Measurements from ENCODE around the gene ACBD5.
"Not testable (repeated sequence)": the region's sequence is repeated elsewhere in the genome, so short reads cannot be mapped to it uniquely, and the experiment has no call there.

The ACBD5 gene

DNA sequence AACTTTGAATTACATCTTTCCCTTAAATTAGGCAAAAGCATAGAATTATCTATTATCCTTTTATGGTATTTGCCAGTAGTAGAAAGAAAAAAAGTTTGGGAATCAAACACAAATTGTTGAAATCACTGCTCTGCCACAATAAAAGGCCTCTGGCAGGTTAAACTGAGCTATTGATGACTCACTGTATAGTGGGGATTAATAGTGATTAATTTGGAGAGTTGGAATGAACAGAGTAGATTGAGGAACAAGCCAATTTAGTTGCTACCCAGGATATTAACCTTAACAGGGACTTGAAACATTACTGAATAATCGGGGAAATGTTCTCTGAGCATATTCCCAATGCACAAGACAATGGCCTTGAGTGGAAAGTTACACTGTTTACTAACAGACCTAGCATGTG, 52.3 kb downstream of the ACBD5 start:
- no peak for DNase-seq (ENCODE audit: extremely low read depth, low read depth)
- H3K4me3 ChIP-seq (replicated peaks; ENCODE audit: low read depth, low read length) = no peak overlapping the region
- TF ChIP-seq, protein P1, sequence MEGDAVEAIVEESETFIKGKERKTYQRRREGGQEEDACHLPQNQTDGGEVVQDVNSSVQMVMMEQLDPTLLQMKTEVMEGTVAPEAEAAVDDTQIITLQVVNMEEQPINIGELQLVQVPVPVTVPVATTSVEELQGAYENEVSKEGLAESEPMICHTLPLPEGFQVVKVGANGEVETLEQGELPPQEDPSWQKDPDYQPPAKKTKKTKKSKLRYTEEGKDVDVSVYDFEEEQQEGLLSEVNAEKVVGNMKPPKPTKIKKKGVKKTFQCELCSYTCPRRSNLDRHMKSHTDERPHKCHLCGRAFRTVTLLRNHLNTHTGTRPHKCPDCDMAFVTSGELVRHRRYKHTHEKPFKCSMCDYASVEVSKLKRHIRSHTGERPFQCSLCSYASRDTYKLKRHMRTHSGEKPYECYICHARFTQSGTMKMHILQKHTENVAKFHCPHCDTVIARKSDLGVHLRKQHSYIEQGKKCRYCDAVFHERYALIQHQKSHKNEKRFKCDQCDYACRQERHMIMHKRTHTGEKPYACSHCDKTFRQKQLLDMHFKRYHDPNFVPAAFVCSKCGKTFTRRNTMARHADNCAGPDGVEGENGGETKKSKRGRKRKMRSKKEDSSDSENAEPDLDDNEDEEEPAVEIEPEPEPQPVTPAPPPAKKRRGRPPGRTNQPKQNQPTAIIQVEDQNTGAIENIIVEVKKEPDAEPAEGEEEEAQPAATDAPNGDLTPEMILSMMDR (IDR thresholded peaks at IDR 0.05; ENCODE audit: low read depth, low read length, missing control alignments) = no peak

DNA sequence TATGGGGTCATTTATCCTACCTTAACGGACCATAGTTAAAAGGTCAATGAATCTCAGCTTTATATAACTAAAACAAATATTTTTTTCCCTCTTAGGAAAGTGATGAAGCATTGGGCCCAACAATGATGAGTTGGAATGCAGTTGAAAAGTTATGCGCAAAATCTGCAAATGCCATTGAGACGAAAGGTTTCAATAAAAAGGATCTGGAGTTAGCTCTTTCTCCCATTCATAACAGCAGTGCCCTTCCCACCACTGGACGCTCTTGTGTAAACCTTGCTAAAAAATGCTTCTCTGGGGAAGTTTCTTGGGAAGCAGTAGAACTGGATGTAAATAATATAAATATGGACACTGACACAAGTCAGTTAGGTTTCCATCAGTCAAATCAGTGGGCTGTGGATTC, 70.7 kb downstream of the ACBD5 start:
- no peak overlapping the region for H3K4me3 ChIP-seq (replicated peaks; ENCODE audit: low read depth, low read length)
- DNase-seq (ENCODE audit: extremely low read depth, low read depth) = no peak
- TF ChIP-seq, protein P1 (IDR thresholded peaks at IDR 0.05; ENCODE audit: low read depth, low read length, missing control alignments) = no peak

DNA sequence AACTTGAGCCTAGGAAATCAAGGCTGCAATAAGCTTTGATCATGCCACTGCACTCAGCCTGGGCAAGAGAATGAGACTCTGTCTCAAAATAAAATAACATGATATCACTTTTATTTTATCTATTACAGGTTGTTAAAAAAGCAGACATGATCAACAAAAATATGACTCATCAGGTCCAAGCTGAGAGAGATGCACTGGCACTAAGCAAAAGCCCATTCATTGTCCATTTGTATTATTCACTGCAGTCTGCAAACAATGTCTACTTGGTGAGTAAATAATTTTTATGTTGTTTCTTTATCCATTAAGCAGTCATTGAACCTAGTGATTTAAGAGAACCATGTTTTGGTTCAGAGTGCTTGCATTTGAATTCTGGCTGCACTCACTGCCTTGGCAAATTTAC, 82.2 kb downstream of the ACBD5 start:
- H3K4me3 ChIP-seq (replicated peaks; ENCODE audit: low read depth, low read length) = no peak overlapping the region
- TF ChIP-seq, protein P1 (IDR thresholded peaks at IDR 0.05; ENCODE audit: low read depth, low read length, missing control alignments) = no peak
- DNase-seq (ENCODE audit: extremely low read depth, low read depth) = no peak

DNA sequence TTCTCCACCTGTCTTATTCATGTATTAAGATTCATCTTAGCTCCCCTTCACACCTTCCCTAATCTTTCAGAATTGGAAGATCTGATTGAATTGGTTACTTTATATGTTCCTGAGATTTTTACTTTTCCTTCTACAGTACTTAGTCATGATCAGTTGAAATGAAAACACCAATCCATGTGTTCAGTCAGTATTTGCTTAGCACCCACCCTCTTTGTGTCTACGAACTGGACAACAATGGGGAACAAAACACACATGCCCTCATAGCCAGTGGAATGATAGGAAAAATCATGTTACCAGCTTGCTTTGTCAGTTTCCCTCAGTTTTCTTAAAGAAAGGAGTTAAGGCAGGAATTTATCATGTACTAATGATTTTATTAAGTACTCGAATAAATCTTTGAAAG, 83.4 kb downstream of the ACBD5 start:
- no peak for DNase-seq (ENCODE audit: extremely low read depth, low read depth)
- peak overlapping the region; percentile 73 for H3K4me3 ChIP-seq (replicated peaks; ENCODE audit: low read depth, low read length)
- TF ChIP-seq, protein P1 (IDR thresholded peaks at IDR 0.05; ENCODE audit: low read depth, low read length, missing control alignments) = no peak

DNA sequence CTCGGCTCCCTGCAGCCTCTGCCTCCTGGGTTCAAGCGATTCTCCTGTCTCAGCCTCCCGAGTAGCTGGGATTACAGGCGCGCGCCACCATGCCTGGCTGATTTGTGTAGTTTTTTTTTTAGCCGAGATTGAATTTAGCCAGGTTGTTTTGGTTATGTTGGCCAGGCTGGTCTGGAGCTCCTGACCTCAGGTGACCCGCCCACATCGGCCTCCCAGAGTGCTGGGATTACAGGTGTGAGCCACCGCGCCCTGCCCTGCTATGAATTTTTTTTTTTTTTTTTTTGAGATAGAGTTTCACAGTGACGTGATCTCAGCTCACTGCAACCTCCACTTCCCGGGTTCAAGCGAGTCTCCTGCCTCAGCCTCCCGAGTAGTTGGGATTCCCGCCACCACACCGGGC, 84.0 kb downstream of the ACBD5 start:
- DNase-seq (ENCODE audit: extremely low read depth, low read depth) = not testable (repeated sequence)
- H3K4me3 ChIP-seq (replicated peaks; ENCODE audit: low read depth, low read length) = peak overlapping the region; percentile 73

DNA sequence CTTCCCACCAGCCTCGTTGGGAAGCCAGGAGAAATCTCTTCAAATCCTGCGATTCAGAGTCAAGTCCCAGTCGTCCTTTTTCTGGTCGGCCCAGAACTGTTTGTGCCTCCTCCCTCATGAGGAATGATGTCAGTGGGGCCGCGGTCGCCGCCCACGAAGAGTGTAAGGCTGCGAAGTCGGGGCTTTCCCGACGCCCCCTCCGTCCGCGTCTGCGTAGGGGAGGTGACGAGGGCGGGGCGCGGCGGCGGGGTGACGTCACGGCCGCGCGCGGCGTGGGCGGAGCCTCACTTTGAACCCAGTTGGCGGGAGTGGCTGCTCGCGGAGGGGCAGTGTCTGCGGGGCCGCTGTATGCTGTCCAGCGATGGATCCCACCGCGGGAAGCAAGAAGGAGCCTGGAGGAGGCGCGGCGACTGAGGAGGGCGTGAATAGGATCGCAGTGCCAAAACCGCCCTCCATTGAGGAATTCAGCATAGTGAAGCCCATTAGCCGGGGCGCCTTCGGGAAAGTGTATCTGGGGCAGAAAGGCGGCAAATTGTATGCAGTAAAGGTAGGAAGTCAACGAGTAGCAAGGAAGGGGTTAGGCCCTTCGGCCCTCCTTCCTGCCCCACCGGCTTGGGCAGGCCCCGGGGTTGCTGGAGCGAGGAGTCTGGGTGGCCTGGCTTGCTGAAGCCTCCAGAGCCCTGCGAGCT, 85.4 kb downstream of the ACBD5 start, which contains the start of gene MASTL:
Gene MASTL, plus strand, starts transcription at position 287 of the 689 bp plus-strand sequence. Its CDS starts 75 bp downstream, at position 362.
- TF ChIP-seq, protein P1 (IDR thresholded peaks at IDR 0.05; ENCODE audit: low read depth, low read length, missing control alignments) = no peak
- H3K4me3 ChIP-seq (replicated peaks; ENCODE audit: low read depth, low read length) = peak within 1 kb of the TSS; percentile 73
- DNase-seq (ENCODE audit: extremely low read depth, low read depth) = peak; percentile 63

DNA sequence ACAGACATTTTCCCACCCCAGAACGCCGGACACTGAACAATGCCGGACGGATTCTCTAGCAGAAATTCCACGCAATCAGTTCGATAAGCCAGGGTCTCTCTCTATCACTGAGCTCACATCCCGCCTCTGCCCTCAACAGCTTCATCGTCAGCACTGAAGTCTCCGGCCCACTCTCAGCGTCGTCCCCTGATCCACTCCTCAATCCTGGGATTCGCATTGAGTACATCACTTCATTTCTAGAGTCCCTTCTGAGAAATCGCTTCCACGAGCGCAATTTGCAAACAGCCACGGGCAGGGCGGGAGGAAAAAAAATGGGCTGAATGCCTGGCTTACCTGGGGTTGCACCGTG, 86.8 kb downstream of the ACBD5 start:
- TF ChIP-seq, protein P1 (IDR thresholded peaks at IDR 0.05; ENCODE audit: low read depth, low read length, missing control alignments) = no peak
- peak overlapping the region; percentile 73 for H3K4me3 ChIP-seq (replicated peaks; ENCODE audit: low read depth, low read length)
- no peak for DNase-seq (ENCODE audit: extremely low read depth, low read depth)

Measured in HFF-Myc (cell line).